Measurements from ENCODE around the gene POLD3.
A peak's percentile ranks its signal among the peaks of the same experiment; 100 is the strongest.

POLD3 gene

GRCh38 chr11:74592441-74593362 lies at the start of gene POLD3:
Gene POLD3 (plus strand): TSS chr11:74592582. CDS start chr11:74592659, 77 bp downstream.
- DNase-seq = peak; percentile 94

DNA sequence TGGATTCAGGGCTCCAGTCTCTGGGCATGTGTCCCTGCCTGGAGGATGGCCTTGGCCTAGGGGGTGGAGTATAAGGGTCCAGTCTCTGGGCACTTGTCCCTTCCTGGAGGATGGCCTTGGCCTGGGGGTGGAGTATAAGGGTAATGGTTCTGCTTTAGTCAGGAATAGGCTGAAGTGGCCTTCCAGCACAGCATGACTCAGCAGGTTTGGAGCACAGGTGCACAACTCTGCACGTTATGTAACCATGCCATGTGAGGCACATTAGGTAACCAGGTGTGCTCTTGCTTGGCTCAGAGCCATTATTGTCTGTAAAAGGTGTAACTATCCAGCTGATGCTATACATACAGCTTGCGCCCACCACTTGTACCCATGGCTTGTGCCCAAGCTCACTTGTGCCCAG lies 48.4 kb upstream of the POLD3 start:
- DNase-seq = no peak

DNA sequence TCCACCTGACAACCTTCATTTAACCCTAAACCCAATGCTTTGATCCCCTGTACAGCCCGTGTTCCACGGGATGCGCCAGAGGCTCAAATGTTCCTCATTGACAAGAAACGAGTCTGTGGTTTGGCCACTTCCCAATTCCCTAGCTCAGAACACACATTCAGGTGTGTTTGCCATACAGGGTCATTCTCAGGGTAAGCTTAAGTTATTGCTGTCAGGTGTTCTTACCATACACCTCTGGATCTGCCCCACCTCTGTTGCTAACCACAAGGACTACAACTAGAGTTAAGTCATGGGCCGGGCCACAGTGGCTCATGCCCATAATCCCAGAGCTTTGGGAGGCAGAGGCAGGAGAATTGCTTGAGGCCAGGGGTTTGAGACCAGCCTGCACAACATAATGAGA lies 45.6 kb upstream of the POLD3 start:
- DNase-seq = no peak

DNA sequence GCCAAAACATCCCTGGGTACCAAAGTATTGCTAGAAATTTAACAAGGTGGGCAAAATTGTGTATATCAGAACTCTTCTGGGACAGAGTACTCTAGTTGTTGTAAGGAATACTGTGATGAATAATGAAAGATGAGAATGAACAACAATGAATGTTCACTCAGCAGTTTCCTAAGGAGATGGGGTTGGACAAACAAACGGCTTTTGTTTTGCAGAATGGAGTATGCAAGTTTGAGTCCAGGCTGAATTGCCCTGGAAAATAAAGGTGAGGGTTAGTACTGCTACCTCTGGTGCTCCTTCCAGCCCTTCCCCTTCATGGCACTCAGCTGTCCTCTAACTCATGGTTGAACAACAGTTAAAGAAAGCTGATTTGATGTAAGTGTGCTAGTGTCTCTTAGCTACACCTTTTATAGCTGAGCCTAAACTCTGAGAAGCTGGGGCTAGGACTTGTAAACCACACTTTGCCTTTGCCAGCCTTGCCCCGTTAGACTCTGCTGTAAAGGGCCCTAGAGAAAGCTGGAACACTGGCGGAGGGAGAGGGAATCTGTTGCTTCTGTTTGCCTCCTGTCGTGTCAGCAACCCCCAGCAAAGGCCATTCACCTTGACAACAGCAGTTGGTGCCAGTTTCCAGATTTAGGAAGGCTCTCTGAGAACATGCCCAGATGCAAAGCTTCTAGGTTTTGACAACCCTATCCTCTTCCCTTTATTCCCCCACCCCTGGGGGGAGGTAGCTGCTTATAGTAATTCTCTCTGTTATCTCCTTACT lies 41.2 kb upstream of the POLD3 start:
- no peak for DNase-seq

- DNase-seq = no peak
These were observed 40.6 kb upstream of the POLD3 start for GRCh38 chr11:74551754-74552145.

DNA sequence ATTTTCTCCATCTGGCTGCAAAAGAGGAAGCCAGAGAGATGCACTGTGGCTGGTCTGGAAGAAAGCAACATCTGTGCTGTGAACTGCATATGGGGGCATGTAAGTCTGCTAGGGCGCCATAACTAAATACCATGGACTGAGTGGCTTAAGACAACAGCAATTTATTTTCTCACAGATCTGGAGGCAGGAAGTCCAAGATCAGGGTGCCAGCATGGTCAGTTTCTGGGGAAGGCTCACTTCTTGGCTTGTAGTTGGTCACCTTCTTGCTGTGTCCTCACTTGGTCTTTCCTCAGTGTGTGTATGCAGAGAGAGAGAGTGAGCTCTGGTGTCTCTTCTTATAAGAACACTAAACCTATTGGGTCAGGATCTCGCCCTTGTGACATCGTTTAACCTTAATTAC lies 34.9 kb upstream of the POLD3 start:
- no peak for DNase-seq

DNA sequence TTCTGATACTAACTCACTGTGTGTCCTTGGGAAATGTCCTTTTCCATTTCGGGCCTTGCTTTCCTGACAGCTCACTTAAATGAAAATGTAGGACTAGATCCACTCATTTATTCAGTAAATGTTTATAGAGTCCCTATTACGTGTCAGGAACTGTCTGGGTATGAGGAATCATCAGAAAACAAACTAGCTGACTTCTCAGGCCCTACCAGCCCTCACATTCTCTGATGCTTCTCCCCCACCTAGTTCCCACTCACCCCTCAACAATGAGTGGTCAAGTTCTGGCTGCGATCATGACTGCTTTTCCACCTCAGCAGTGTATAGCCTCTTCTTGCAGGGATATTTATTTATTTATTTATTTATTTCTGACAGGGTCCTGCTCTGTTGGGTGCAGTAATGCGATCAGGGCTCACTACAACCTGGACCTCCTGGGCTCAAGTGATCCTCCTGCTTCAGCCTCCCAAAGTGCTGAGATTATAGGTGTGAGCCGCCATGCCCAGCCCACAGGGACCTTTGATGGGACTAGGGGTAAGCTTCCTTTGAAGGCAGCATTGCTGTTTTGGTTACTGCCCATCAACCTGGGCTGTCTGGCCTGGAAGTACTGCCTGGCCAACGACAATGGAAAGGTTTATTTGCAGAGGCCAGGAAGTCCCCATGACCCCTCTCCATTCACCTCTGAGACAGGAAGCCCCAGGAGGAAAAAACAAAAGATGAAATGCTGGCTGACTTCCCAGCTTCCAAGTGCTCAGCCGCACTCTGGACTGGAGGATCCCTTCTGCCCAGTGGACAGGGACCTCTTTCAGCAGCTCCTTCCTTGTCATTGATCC lies 33.1 kb upstream of the POLD3 start:
- no peak for DNase-seq

GRCh38 chr11:74559934-74560309 lies 32.5 kb upstream of the POLD3 start:
- DNase-seq = no peak

- no peak for DNase-seq
These were observed 26.0 kb upstream of the POLD3 start for GRCh38 chr11:74566146-74566960.

DNA sequence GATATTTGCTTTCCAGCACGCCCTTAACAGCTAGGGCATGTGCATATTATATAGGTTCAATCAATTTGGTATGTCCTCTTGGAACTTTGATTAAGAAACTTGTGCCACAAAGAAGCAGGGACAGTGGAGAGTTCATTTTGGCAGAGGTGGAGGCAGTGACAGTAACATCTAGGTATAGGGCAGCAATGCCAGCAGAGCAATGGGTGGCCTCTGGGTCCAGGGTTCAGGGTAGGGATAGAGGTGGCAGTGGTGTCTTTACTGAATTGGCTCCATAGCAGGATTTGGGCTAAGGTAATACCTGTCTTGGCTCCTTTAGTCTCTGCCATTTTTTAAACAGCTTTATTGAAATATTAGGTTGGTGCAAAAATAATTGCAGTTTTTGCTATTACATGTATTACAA lies 24.4 kb upstream of the POLD3 start:
- no peak for DNase-seq

DNA sequence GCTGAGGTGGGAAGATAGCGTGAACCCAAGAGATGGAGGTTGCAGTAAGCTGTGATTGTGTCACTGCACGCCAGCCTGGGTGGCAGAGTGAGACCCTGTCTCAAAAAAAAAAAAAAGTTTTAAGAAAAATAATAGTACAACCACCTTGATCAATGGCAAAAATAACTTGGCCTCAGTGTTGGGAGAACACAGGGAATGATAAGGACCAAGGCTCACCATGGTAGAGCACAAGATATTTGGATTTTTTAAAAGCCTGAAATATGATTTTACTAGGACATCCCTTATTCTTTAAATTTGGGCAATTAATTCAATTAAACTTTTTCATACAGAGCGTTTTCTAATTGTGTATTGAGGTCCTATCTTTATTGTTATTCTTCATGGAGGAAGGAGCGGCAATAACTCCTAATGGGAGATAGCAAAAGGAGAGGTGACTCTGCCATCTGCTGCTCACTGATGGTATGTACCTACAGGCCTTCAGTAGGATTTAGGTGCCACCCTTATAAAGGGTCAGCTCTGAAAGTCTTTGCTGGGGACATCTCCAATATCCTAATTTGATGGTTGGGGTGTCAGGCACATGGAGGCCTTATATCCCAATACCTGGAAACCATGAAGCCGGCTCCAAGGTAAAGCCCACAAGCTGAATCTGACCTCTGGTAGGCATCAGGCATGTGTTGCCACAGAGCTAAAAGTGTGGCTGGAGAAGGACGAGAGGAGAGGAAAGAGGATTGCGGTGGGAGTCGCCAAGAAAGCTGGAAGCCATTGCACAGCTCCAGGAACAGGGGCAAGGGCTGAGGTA lies 21.9 kb upstream of the POLD3 start:
- DNase-seq = peak in 1 of 2 experiments; percentile 2

GRCh38 chr11:74571062-74571399 lies 21.4 kb upstream of the POLD3 start:
- DNase-seq = no peak

- no peak for DNase-seq
These were observed 20.0 kb upstream of the POLD3 start for GRCh38 chr11:74572349-74572748.

GRCh38 chr11:74574563-74574962 lies 17.8 kb upstream of the POLD3 start:
- no peak for DNase-seq

GRCh38 chr11:74575999-74576398 lies 16.4 kb upstream of the POLD3 start:
- DNase-seq = no peak

DNA sequence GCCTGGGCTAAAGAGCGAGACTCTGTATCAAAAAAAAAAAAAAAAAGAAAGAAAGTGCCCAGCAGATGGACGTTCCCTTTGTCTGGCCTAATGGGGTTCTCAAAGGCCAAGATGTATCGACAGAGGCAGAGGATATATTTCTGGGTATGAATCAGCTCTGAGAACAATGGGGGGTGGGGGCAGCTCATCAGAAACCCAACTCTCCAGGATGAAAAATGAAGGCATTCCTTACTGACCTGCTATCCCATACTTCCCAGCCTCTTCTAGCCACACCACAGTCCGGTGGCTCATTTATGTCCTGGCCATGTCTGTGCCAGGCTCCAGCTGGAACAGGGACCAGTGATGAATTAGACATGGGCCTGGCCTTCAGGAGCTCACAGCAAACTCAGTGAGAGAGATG lies 15.2 kb upstream of the POLD3 start:
- DNase-seq = no peak

GRCh38 chr11:74577624-74578396 lies 14.6 kb upstream of the POLD3 start:
- DNase-seq = no peak

DNA sequence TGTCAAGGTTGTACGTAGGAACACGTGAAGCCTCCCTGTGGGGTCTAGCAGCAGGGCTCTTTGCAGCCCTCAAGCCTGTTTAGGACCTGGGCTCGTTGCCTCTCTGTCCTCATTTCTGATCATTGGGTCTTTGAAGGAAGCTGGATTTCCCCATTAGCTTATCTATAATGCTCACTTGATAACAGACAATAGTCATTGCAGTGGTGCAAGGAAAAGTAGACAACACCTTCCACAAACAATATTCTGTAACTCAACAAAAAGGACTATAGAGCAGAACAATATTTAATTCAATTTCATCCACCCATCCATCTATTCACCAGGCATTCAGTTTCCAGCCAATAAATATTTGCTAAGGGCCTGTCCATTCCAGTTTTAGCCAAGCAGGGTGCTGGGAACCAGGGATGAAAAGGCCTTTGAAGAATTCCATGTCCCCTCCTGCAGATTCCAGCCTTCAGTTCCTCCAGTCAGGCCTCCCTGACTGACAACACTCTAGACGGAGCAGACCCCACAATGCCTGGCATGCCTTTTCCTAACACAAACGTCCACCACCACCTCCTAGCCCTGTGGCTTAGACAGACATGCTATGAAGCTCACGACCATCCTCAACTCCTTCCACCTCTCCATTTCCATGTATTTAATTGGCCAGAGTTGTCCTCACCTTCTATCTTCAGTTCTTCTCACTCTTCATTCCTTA lies 12.7 kb upstream of the POLD3 start:
- DNase-seq = no peak

GRCh38 chr11:74581954-74582547 lies 10.3 kb upstream of the POLD3 start:
- no peak for DNase-seq

Measured in activated CD4-positive, alpha-beta T cell treated with anti-CD3 and anti-CD28 coated beads, Interleukin-2, amount 50 U/mL, for 4 hours (primary cell).